WTC11 (cell line): ENCODE measurements around the gene SMARCB1. TPM values are rescaled to one million over a fixed set of nuclear protein-coding genes. Genes with fewer than 3 reads are reported as not detected.

Experiments
- CBFB ChIP-seq: sonication (generic); formaldehyde crosslinking; IDR thresholded peaks from 2 replicates; pipeline ENCODE4 v1.8.1; 2022; ENCODE audit warnings: mild to moderate bottlenecking, low read depth, missing genetic modification reagents
- CTCF ChIP-seq: fragments of 200-600 bp; IDR thresholded peaks from 2 replicates; pipeline ENCODE4 v1.8.0; 2022; ENCODE audit warnings: antibody characterized with exemption
- ELF4 ChIP-seq: sonication (generic); formaldehyde crosslinking; IDR thresholded peaks from 2 replicates; pipeline ENCODE4 v1.8.1; 2022; ENCODE audit warnings: low read depth, mild to moderate bottlenecking, moderate library complexity, missing genetic modification reagents
- EMX1 ChIP-seq: fragments of 250-450 bp; sonication (Bioruptor Pico); IDR thresholded peaks from 2 replicates; pipeline ENCODE4 v1.8.0; 2021; ENCODE audit warnings: mild to moderate bottlenecking
- ERG ChIP-seq: fragments of 250-450 bp; sonication (Bioruptor Pico); IDR thresholded peaks from 2 replicates; pipeline ENCODE4 v1.8.0; 2021; ENCODE audit warnings: mild to moderate bottlenecking
- ESRRA ChIP-seq: sonication (generic); formaldehyde crosslinking; IDR thresholded peaks from 2 replicates; pipeline ENCODE4 v1.8.1; 2022; ENCODE audit warnings: mild to moderate bottlenecking, missing genetic modification reagents, borderline replicate concordance
- FOXK1 ChIP-seq: sonication (generic); formaldehyde crosslinking; IDR thresholded peaks from 2 replicates; pipeline ENCODE4 v1.8.0; 2022; ENCODE audit warnings: mild to moderate bottlenecking, moderate library complexity, missing genetic modification reagents
- GABPB1 ChIP-seq: sonication (generic); formaldehyde crosslinking; IDR thresholded peaks from 2 replicates; pipeline ENCODE4 v1.8.1; 2023; ENCODE audit warnings: mild to moderate bottlenecking, missing genetic modification reagents
- HMGXB4 ChIP-seq: sonication (generic); formaldehyde crosslinking; IDR thresholded peaks from 2 replicates; pipeline ENCODE4 v1.8.1; 2023; ENCODE audit warnings: mild to moderate bottlenecking, moderate library complexity, missing genetic modification reagents
- IRF1 ChIP-seq: sonication (generic); formaldehyde crosslinking; IDR thresholded peaks from 2 replicates; pipeline ENCODE4 v1.8.0; 2023; ENCODE audit warnings: missing genetic modification reagents
- KAT7 ChIP-seq: sonication (generic); formaldehyde crosslinking; IDR thresholded peaks from 2 replicates; pipeline ENCODE4 v1.8.1; 2023; ENCODE audit warnings: missing genetic modification reagents, mild to moderate bottlenecking, borderline replicate concordance
- MAX ChIP-seq: sonication (generic); formaldehyde crosslinking; IDR thresholded peaks from 2 replicates; pipeline ENCODE4 v1.8.0; 2022; ENCODE audit warnings: mild to moderate bottlenecking, missing genetic modification reagents
- NR1H2 ChIP-seq: sonication (generic); formaldehyde crosslinking; IDR thresholded peaks from 2 replicates; pipeline ENCODE4 v1.9.0; 2021; ENCODE audit warnings: mild to moderate bottlenecking, moderate library complexity, missing genetic modification reagents
- PRRX2 ChIP-seq: fragments of 250-450 bp; sonication (Bioruptor Pico); IDR thresholded peaks from 2 replicates; pipeline ENCODE4 v1.8.0; 2021; ENCODE audit warnings: mild to moderate bottlenecking
- TEAD1 ChIP-seq: sonication (generic); formaldehyde crosslinking; IDR thresholded peaks from 2 replicates; pipeline ENCODE4 v1.8.0; 2022; ENCODE audit warnings: mild to moderate bottlenecking, missing genetic modification reagents
- USF1 ChIP-seq: sonication (generic); formaldehyde crosslinking; IDR thresholded peaks from 2 replicates; pipeline ENCODE4 v1.8.0; 2022; ENCODE audit warnings: mild to moderate bottlenecking, missing genetic modification reagents
- USF2 ChIP-seq: sonication (generic); formaldehyde crosslinking; IDR thresholded peaks from 2 replicates; pipeline ENCODE4 v1.8.1; 2023; ENCODE audit warnings: mild to moderate bottlenecking, missing genetic modification reagents, moderate library complexity
- ZNF232 ChIP-seq: sonication (generic); formaldehyde crosslinking; IDR thresholded peaks from 2 replicates; pipeline ENCODE4 v1.8.0; 2022; ENCODE audit warnings: mild to moderate bottlenecking, missing genetic modification reagents
- ZNF416 ChIP-seq: fragments of 250-450 bp; sonication (Bioruptor Pico); IDR thresholded peaks from 2 replicates; pipeline ENCODE4 v1.9.0; 2021; ENCODE audit warnings: mild to moderate bottlenecking, inconsistent platforms
- total RNA-seq: library from RNA; stranded (reverse); gene quantifications from 3 replicates; pipeline ENCODE4 v1.2.3, GENCODE V29; 2021

The SMARCB1 gene
- total RNA-seq, 1 experiment from 2014 or later = 135 TPM

- no peak for TF ChIP-seq USF1
- TF ChIP-seq TEAD1 = peak; percentile 54; the same call in 1 of the 2 replicates
- TF ChIP-seq CTCF = no peak
- TF ChIP-seq CBFB (CRISPR knock-in tag) = 0 out of 2 replicates have a peak, but pooled peaks have one; percentile 26
- no peak for TF ChIP-seq USF2 (CRISPR knock-in tag)
- no peak for TF ChIP-seq PRRX2 (CRISPR knock-in tag)
- TF ChIP-seq KAT7 (CRISPR knock-in tag) = no peak
- TF ChIP-seq FOXK1 (CRISPR knock-in tag) = 0 out of 2 replicates have a peak, but pooled peaks have one; percentile 7
- no peak for TF ChIP-seq MAX
- no peak for TF ChIP-seq GABPB1 (CRISPR knock-in tag)
- TF ChIP-seq ERG = no peak
- no peak for TF ChIP-seq ZNF232 (CRISPR knock-in tag)
- no peak for TF ChIP-seq ELF4 (CRISPR knock-in tag)
- no peak for TF ChIP-seq EMX1 (CRISPR knock-in tag)
- TF ChIP-seq IRF1 (CRISPR knock-in tag) = no peak
- 0 out of 2 replicates have a peak, but pooled peaks have one; percentile 52 for TF ChIP-seq ESRRA (CRISPR knock-in tag)
- TF ChIP-seq ZNF416 (CRISPR knock-in tag) = no peak
- TF ChIP-seq NR1H2 (CRISPR knock-in tag) = no peak
- TF ChIP-seq HMGXB4 = peak; percentile 73
Observed at GRCh38 chr22:23856721-23857605, 70.2 kb downstream of the SMARCB1 start (continued).
